B cell (primary cell): Measurements from ENCODE around the gene ZSWIM6.

Experiments used
- CTCF ChIP-seq: fragments of 200-600 bp; IDR thresholded peaks from one replicate; pipeline ENCODE4 v1.8.0; 2022; ENCODE audit warnings: antibody characterized with exemption, mild to moderate bottlenecking
- EZH2 ChIP-seq: IDR thresholded peaks from 2 replicates; pipeline ENCODE4 v1.6.1; 2012; ENCODE audit warnings: borderline replicate concordance, low read depth, mild to moderate bottlenecking, moderate library complexity, low read length; ENCODE audit not compliant: insufficient read depth, poor library complexity, severe bottlenecking

- TF ChIP-seq CTCF (no peak), EZH2 (no peak)
Observed at GRCh38 chr5:61489574-61489973, 157.5 kb downstream of the ZSWIM6 start.
